ENCODE data around the gene PIEZO2. TPM values are rescaled to one million over a fixed set of nuclear protein-coding genes. Genes with fewer than 3 reads are reported as not detected.
"Not testable (repeated sequence)": the region's sequence is repeated elsewhere in the genome, so short reads cannot be mapped to it uniquely, and the experiment has no call there.

The PIEZO2 gene
- 1 to 10 TPM; 4.8 to 7.5 TPM for total RNA-seq
- long read RNA-seq, donor 1, partial matches to known transcripts = 2 of 3 reads
- long read RNA-seq, donor 1, other reads (novel, unspliced or antisense) = 1 of 3 reads
- long read RNA-seq, donor 2, partial matches to known transcripts = 0 of 2 reads
- long read RNA-seq, donor 2, other reads (novel, unspliced or antisense) = 2 of 2 reads

GRCh38 chr18:11149441-11150270 lies at the start of gene PIEZO2:
Gene PIEZO2 (minus strand): TSS chr18:11149569. CDS start chr18:11148588, 981 bp downstream.
- DNase-seq (ENCODE audit: low spot score) = peak; percentile 84
- intact Hi-C loops (cut with DNase I) = loop anchor here (10.0 kb wide), 1 partner anchor 295 kb away; no protein-coding TSS in a partner anchor

DNA sequence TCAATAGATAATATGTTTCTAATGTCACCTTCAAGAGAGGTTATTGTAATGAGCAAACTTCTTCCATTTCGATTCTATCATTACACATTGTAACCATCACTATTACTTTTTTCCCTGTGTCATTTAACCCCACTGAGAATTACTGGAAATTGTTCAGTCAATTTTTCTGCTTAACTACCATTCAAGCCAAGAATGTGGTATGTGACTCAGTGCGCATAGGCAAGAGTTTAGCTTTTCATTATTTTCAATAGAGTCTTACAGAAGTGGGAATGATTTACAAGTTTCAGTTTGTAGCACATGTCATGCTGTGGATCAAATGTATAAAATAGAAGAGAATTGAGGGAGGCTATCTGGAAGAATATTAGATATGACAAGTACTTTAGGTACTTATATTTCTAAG lies 34.3 kb upstream of the PIEZO2 start:
- DNase-seq (ENCODE audit: low spot score) = no peak
- intact Hi-C loops (cut with DNase I) = loop anchor here in 1 of 2 donors (10.0 kb wide), 1 partner anchor 351 kb away; no protein-coding TSS in a partner anchor

GRCh38 chr18:11181629-11182028 lies 32.3 kb upstream of the PIEZO2 start:
- intact Hi-C loops (cut with DNase I) = loop anchor here in 1 of 2 donors (10.0 kb wide), 1 partner anchor 353 kb away; no protein-coding TSS in a partner anchor
- DNase-seq (ENCODE audit: low spot score) = not testable (repeated sequence)

GRCh38 chr18:11179959-11180519 lies 30.7 kb upstream of the PIEZO2 start:
- no peak for DNase-seq (ENCODE audit: low spot score)
- intact Hi-C loops (cut with DNase I) = loop anchor here in 1 of 2 donors (10.0 kb wide), 1 partner anchor 355 kb away; no protein-coding TSS in a partner anchor

GRCh38 chr18:11178951-11179549 lies 29.7 kb upstream of the PIEZO2 start:
- intact Hi-C loops (cut with DNase I) = no loop called here

DNA sequence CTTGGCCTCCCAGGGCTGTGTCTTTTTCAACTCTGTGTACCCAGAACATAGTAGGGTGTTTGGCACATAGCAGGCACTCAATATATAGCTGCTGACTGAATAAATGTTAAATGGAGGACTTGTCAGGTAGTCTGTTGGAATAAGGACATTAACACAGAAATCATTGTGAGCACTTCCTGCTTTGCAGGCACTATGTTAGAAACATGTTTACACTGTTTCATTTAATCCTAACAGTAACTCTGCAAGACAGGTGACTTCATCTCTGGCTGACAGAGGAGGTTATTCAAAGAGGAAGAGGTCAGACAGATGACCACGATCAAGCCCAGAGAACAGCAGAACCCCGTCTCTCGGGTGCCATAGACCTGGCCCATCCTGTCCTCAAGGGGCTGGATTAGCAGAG lies 28.0 kb upstream of the PIEZO2 start:
- no peak for DNase-seq (ENCODE audit: low spot score)
- intact Hi-C loops (cut with DNase I) = no loop called here

More at GRCh38 chr18:11178951-11179549, 29.7 kb upstream of the PIEZO2 start:
- DNase-seq (ENCODE audit: low spot score) = peak; percentile 91

DNA sequence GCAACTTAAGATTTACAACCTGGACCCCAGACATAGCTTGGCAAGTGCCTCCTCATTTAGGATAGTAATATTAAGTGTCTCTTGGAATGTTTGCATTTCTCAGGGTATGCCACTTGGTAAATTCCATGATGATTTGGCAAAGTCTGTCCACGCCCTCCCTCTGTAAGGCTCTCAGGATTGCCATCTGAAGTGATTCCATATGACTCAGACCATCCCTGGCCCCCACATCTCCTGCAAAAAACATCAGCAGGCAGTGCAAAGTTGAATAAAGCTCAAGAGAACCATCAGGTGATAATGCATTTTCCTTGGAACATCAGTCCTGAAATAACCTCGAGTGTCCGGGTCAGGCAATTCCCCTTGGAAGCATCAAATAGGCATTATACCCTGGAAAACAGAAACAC lies 27.1 kb upstream of the PIEZO2 start:
- intact Hi-C loops (cut with DNase I) = no loop called here
- DNase-seq (ENCODE audit: low spot score) = no peak

- intact Hi-C loops (cut with DNase I) = no loop called here
Observed at GRCh38 chr18:11175266-11175979, 26.1 kb upstream of the PIEZO2 start.

GRCh38 chr18:11174179-11174578 lies 24.8 kb upstream of the PIEZO2 start:
- intact Hi-C loops (cut with DNase I) = not testable (repeated sequence)
- DNase-seq (ENCODE audit: low spot score) = peak; percentile 64

More at GRCh38 chr18:11175266-11175979, 26.1 kb upstream of the PIEZO2 start:
- no peak for DNase-seq (ENCODE audit: low spot score)

DNA sequence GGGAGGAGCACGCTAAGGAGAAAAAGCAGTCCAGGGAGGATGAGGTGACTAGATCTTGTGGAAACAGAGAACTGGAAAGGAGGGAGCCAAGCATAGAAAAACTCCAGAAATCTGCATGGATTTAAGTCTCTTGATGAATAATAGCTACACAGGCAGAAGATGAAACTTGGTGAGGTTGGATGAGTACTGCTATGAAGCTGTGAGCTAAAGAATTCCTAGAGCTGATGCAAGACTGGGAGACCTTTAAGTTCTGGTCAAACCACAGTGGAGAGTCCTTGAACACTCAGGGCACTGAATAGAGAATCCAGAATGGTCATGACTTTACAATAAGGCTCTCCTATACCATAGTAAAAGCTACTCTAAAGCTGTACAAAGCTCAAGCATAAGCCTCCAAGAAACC lies 18.4 kb upstream of the PIEZO2 start:
- DNase-seq (ENCODE audit: low spot score) = no peak
- intact Hi-C loops (cut with DNase I) = no loop called here

DNA sequence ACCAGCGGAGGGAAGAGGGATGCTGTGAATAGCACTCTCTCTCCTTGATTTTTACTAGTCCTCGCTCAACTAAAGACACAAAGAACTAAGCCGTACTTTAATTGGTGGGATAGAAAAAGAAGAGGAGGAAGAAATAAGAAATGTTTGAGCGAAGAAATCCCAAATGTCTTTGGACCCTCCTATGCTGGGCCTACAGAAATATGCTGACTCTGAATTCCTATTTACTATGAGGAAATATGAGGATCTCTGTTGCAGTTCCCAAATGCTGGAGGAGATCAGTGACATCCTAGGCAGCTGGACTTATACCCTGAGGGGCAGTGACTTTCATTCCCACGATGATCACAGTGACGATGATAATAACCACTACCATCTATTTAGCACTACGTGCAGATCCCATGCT lies 16.6 kb upstream of the PIEZO2 start:
- intact Hi-C loops (cut with DNase I) = no loop called here
- DNase-seq (ENCODE audit: low spot score) = no peak

DNA sequence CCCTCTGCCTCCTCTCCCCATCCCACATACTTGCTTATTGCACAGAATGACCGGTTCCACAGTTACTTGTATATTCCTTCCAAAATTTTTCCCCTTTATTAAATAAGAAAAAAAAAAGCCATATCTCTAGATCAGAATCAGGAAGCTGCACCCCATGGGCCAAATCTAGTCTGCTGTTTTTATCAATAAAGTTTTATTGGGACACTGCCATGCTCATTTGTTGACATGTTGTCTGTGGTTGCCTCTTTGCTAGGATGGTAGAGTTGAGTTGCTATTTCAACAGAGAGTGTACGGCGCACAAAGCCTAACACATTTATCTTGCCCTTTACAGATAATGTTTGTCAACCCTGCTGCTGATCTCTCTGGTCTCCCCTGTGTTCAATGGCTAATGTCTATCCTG lies 15.8 kb upstream of the PIEZO2 start:
- intact Hi-C loops (cut with DNase I) = no loop called here
- DNase-seq (ENCODE audit: low spot score) = no peak

GRCh38 chr18:11163665-11164064 lies 14.3 kb upstream of the PIEZO2 start:
- DNase-seq (ENCODE audit: low spot score) = peak; percentile 77
- intact Hi-C loops (cut with DNase I) = no loop called here

DNA sequence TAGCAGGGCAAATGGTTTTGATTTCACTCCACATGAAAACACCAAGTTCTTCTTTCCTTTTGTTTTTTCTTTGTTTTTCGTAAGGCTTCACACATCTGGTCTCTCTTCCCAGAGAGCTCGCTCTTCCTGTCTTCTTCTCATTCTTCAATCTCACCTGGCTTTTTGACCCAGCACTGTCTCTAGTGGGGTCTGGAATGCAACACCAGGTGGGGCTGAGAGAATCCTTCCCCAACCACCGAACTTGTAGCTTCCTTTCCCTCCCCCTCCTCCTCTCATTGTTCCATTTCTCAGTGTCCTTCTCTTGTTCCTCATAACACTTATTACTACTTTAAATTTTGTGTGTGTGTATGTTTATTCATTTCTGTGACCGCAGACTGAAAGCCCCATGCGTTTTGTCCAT lies 13.5 kb upstream of the PIEZO2 start:
- intact Hi-C loops (cut with DNase I) = no loop called here
- no peak for DNase-seq (ENCODE audit: low spot score)

GRCh38 chr18:11162462-11162861 lies 13.1 kb upstream of the PIEZO2 start:
- DNase-seq (ENCODE audit: low spot score) = no peak
- intact Hi-C loops (cut with DNase I) = no loop called here

GRCh38 chr18:11160313-11160712 lies 10.9 kb upstream of the PIEZO2 start:
- intact Hi-C loops (cut with DNase I) = no loop called here

GRCh38 chr18:11159844-11160243 lies 10.5 kb upstream of the PIEZO2 start:
- DNase-seq (ENCODE audit: low spot score) = no peak

More at GRCh38 chr18:11160313-11160712, 10.9 kb upstream of the PIEZO2 start:
- DNase-seq (ENCODE audit: low spot score) = no peak

DNA sequence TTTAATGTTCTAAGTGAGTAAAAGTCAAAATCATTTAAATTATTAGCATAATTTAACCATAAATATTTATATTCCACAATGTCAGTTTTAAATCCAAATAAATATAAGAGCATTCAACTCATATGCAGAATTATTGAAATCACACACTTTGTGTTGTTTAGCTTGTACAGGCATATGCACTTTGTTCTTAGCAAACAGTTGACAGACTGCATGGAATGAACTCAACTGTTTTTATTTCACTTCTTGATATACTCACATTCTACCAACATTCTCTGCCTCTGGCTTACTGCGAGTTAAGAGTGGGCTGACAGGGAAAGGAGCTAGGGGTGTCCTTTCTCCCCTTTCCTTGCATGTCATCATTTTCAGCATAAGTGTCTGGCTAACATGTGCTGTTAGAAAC lies 7.6 kb upstream of the PIEZO2 start:
- DNase-seq (ENCODE audit: low spot score) = no peak
- intact Hi-C loops (cut with DNase I) = loop anchor here in 1 of 2 donors (10.0 kb wide), 1 partner anchor 302 kb away; no protein-coding TSS in a partner anchor

More at GRCh38 chr18:11159844-11160243, 10.5 kb upstream of the PIEZO2 start:
- intact Hi-C loops (cut with DNase I) = loop anchor here in 1 of 2 donors (10.0 kb wide), 1 partner anchor 305 kb away; no protein-coding TSS in a partner anchor

Data from posterior vena cava (tissue), 2 donors.